Measurements from ENCODE around the gene PRKACA.
"Not testable (repeated sequence)": the region's sequence is repeated elsewhere in the genome, so short reads cannot be mapped to it uniquely, and the experiment has no call there.

Gene PRKACA

DNA sequence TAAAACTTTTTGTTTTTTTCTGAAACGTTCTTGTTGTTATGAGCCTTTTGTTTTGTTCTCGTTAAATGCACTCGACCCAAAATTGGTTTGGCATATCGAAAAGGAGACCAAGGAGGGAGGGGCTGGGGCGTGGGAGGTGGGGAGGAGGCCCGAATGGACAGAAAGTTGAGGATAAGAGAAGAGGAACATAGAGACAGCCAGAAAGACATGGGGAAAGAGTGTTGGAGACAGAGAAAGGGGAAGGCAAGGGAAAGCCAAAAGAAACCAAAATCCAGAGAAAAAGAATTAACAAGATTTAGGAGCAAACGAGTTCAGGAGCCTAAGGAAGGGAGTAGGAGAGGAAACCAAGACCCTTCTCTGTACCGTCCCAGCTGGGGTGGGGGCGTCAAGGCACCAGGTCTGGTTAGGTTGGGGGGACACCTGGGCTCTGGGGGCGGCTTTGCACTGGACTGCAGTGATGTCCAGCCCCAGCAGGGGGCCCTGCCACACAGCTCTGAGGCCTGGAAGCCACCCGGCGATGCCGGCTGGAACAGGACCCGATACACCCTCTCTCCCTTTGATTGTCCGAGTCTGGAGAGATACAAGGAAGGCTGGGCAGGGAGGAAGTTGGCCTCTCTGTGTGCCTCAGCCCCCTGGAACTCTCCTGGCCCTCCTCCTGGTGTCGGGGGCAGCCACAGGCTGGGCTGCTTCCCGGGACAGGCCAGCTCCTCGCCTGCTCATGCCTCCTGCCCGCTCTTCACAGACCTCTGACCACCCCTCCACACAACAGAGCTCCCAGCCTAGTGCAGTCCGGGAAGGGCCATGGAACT is 30.4 kb upstream of the PRKACA start:
- DNase-seq (ENCODE audit: low read depth): peak; percentile 43

DNA sequence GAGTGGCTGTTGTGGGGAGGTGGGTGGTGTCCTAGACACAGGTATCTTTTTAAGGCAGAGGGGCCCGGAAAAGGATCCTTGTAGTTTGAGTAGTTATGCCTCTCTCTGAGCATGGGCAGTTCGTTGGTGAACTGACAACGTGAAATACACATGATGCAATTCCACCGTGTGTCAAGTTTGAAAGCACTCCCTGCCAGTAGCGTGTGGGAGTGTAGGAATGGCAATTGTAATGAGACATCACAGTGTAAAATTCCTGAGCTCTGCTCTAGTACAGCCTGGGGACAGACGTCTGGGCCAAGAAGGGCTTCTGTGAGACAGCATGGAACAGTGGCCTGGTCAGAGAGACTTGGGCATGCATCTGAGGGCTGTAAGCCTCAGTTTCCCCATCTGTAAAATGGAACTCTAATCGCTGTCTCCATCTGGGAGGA is 29.2 kb upstream of the PRKACA start:
- DNase-seq (ENCODE audit: low read depth): no peak

DNA sequence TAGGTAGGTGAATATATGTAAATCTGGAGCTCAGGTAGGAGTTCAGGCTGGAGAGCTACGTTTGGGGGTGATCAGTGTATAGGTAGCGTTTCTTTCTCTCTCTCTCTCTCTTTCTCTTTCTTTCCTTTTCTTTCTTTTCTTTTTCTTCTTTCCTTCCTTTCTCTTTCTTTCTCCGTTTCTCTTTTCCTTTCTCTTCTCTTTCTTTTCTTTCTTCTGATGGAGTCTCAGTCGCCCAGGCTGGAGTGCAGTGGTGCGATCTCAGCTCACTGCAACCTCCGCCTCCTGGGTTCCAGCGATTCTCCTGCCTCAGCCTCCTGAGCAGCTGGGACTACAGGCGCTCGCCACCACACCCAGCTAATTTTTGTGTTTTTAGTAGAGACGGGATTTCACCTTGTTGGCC is 28.6 kb upstream of the PRKACA start:
- DNase-seq (ENCODE audit: low read depth): not testable (repeated sequence)

DNA sequence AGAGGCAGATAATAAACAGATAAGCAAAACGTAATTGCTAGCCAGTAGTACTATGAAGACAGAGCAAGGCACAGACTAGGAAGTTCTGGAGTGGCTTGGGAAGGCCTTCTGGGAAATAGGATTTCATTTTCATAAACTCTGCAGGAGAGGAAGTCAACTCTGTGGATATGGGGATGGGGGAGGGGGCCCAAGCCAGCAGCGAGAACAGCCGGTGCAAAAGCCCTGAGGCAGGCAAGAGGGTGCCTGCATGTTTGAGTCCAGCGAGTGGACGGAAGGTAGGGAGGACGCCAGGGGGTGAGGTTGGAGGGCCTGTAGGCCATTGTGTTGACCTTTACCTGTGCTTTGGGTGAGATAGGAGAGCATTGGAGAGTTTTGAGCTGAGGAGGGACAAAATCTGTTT is 27.8 kb upstream of the PRKACA start:
- DNase-seq (ENCODE audit: low read depth): no peak

DNA sequence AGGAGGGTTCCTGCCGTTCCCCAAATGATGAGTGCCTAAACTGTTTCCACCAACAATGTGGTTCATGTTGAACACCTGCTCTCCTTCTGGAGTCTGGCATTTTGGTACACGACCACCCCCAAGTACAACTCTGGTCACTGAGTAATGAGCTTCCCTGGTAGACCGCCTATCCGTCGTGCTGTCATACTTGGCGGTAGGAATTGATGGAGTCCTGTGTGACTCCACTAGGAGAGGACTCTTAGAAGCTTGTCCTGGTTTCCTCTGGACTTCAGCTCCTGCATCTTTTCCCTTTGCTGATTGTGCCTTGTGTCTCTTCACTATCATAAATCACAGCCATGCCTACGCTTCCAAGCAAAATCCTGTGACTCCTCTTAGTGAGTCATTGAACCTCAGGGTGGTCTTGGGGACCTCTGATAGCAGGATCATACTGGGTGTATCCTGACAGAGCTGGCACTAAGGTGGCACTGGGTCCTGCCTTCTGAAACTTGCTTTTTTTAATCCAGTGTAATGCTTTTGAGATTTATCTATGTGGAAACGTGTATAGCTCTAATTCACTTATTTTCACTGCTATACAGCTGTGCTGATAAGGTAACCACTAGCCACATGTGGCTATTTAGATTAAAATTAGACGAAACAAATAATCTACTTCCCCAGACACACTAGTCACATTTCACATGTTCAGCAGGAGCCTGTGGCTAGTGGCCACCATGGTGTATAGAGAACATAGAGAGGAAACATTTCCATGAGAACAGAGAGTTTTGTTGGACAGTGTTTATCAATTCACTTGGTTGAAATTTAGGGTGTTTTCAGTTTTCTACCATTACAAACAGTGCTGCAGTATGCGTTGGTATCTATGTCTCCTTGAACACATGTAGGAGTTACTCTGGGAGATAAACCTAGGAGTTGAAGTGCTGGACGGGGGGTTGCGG is 25.0 kb upstream of the PRKACA start:
- DNase-seq (ENCODE audit: low read depth): peak; percentile 52

DNA sequence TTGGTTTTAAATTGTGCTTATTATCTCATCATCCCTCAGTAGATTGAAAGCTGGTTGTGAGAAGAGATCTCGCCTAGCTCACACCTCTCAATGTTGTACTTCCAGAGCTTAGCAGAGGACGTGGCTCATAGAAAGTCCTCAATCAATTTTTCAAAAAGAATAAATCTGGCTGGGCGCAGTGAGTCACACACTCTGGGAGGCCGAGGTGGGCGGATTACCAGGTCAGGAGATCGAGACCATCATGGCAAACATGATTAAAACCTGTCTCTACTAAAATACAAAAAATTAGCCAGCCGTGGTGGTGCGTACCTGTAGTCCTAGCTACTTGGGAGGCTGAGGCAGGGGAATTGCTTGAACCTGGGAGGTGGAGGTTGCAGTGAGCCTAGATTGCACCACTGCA is 23.5 kb upstream of the PRKACA start:
- no peak for DNase-seq (ENCODE audit: low read depth)

DNA sequence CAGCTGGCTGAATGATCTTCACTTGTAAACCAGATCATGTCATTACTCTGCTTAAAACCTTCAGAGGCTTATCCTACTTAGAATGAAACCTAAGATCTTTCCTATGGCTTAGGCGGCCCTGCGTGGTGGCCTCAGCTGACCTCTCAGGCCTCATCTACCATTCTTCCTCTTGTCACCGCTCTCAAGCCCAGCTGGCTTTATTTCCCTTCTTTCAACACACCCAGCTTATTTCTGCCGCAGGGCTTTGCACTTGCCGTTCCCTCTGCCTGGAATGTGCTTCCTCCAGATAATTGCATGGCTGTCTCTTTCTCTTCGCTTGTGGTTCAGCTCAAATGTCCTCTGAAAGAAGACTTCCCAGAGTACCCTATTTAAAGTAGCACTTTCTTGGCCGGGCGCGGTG is 22.4 kb upstream of the PRKACA start:
- no peak for DNase-seq (ENCODE audit: low read depth)

DNA sequence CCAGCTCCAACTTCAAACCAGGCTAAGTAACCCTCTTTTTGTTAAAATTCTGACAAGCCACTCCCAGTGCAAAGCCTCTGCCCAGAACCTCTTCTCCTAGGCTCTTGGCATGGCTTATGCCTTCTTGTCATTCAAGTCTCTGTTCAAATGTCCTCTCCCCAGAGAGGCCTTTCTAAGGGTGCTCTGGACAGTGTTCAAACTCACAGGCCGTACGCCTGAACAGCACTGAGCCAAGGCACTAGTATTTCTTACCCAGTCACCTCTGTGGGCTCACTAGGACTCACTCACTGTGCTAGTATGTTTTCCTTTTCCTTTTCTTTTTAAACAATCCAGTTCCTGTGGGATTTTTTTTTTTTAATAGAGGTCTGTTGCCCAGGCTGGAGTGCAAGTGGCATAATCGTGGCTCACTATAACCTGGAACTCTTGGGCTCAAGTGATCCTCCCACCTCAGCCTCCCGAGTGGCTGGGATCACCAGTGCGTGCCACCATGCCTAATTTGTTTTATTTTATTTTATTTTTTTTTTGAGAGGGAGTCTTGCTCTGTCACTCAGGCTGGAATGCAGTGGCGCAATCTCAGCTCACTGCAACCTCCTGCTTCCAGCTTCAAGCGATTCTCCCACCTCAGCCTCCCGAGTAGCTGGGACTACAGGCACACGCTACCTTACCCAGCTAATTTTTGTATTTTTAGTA is 21.2 kb upstream of the PRKACA start:
- DNase-seq (ENCODE audit: low read depth): no peak

DNA sequence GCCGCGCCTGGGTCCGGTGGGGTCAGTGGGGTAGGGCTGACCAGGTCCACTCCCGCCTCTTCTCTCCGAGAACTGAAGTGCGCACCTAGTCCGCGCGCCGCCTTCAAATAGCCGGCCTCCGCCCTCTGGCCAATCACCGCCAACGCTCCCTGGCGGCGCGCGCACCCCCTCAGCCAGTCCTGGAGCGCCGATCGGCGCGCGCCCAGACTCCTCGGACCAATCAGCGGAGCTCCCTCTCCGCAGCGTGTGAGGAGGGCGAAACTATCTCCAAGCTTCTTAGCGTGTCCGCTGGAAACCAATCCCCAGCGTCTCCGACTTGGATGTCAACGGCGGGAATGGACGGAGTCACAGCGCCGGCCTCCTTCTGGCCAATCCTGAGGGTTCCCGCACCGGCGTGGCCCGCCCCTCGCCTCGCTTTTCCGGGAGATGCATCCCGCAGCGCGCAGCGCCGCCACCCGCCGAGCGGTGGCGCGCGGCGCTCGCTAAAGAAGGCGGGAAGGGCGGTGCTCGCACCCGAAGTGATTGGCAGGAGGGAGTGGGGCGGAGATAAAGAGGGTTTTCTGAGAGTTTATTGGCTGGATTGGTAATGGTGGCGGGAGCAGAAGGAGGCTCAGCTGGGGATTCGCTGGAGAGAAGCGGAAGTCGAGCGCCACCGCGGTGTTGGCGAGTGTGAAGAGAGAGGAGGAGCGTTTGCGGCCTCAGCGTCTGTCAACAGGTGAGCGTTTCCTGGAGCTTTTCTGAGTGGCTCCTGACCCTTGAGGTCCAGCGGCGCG is 19.1 kb upstream of the PRKACA start, which contains the start of gene ASF1B:
TSS of gene ASF1B (minus strand) at position 81 of the 773 bp plus-strand sequence. CDS start 133 bp downstream, outside the sequence.
- DNase-seq (ENCODE audit: low read depth): peak; percentile 98

DNA sequence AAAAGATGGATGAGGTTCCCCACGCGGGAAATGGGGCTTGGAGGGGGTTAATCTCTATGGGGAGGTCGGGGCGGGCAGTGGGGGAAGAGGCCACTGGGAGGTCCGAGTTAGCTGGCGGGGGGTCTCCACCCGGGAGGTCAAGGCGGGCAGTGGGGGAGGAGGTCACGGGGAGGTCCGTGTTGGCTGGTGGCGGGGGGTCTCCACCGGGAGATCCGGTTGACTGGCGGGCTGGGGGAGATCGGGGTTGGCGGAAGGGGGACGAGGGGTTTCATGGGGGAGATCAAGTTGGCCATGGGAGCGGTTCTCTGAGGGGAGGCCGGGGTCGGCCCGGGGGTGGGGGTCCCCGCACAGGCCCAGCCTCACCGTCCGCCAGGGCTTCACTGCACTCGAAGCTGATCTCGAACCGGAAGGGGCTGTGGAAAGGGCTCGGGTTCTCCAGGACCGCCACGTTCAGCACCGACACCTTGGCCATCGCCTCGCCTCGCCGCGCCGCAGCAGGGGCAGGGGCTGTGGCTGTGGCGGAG is 18.5 kb upstream of the PRKACA start:
- DNase-seq (ENCODE audit: low read depth): no peak

DNA sequence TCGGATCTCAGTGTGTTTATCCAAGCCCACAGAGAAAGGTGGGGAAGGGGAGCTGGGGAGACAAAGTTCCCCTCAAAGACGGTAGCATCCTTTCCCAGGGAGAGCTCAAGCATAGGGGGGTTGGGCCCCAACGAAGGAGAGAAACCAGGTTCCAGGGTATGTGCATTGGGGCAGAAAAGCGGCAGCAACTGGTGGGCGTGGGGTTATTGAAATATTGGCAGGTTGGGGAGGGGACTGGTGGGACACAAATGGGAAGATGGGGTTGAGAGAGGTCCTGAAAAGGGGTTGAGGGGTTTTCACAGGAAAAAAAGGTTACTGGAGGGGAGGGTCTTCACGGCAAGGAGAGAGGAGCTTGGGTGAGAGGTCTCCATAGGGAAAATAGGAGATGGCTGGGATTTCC is 17.8 kb upstream of the PRKACA start:
- DNase-seq (ENCODE audit: low read depth): no peak

DNA sequence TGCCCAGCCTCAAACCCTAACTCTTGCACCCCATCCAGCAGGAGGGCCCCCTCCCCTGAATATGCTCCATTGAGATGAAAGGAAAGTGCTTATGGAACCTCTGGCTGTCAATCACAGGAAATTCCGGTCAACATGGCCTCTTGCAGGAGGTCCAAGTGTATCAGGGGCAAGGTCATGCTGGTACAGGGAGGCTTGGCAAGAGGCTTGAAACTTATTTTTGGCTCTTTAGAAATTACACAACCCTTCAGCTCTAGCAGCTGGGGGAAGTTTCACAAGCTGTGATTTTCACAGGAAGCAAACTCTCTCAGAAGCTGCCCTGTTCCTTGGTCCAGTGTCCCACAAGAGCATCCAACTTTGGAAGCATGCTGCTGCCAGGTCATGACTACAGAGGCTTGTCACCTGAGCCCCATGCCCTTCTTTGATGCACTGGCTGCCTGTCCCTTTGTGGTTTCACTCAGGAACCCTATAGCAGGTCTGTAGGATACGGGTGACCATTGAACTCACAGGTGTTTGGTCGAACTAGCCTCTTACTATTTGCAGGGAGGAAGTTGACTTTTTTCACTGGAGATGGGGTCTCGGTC is 10.5 kb upstream of the PRKACA start:
- no peak for DNase-seq (ENCODE audit: low read depth)

DNA sequence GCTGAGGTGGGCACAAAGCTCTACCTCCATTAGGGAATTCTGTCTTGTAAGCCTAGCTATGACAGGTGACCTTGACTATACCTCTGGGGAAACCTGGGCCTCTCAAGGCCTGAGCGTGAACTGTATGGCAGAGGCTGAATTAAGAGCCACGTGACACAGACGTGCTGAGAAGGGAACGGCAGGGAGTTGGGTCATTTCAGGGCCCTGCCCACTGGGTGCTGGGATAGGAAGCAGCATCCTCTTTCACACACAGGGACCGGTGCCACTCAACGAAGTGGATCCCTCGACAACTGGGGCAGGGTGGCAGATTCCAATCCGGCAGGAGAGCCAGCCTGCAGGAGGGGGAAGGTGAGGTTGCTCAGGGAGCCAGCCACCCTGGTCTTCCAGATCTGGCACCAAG is 9.6 kb upstream of the PRKACA start:
- DNase-seq (ENCODE audit: low read depth): no peak

DNA sequence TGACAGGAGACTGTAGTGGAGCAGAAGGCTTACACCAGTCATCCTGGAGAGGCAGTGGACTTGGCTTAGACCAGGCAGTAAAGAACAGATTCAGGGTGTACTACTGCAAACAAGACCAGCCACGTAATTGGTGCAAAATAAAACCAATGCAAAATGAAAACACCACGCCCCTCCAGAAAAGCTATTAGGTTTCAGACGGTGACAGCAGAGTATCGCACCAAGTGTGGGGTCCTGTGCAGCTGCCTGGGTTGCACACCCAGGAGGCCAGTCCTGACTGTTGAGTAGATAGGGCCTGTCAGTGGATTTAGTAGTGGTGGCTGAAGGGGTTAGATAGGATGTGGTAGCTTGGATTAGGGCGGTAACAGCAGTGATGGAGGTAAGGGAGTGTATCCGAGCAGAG is 5.4 kb upstream of the PRKACA start:
- DNase-seq (ENCODE audit: low read depth): no peak

DNA sequence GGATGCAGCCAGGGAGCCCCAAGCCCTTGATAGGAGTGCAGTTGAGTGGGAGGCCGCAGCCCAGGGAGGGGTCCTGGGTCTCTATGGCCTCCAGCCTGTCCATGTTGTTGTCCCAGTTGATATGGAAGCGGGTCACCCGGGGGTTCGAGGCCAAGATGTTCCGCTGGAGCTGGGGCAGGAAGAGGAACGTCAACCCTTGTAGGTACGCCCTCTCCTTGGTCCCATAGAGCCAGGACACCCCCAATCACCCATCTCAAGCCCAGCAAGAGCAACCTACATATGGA is 2.9 kb upstream of the PRKACA start:
- DNase-seq (ENCODE audit: low read depth): no peak

DNA sequence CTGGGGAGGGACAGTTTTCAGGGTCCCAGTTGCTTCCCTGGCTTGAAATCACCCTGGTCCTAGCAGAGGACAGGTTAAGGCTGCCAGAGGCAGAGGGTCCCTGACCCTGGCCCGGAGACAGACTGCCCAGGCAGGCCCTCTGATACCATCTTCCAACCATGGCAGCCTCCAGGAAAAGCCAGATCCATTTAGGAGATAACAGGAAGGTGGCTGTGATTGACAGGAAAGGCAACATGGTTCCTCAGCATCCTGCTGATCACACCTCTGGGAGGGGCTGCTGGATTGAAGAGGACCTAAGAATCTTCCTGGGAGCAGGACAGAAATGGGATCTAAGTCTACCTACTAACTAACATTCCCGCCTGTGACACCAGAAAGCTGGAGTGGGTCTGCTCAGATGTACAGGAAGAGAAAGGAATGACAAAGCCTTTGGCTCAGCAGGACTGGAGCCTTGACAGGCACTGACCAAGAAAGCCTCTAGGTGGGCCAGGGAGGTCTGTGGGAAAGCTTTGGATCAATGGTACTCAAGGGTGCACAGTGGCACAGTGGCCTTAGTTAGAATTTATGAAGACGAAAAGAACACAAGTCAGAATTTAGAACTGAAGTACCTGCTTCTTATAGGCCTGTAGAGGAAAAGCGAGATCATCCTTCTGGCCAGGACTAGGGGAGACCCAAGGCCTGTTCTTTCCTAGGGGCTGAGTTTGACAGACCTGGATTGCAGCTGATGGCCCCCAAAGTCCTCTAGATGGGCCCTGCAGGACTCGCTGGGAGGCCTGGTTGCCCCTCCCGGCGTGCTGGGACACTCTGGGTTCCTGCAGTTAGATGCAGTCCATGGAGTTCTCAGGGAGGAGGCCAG is 2.3 kb upstream of the PRKACA start:
- no peak for DNase-seq (ENCODE audit: low read depth)

DNA sequence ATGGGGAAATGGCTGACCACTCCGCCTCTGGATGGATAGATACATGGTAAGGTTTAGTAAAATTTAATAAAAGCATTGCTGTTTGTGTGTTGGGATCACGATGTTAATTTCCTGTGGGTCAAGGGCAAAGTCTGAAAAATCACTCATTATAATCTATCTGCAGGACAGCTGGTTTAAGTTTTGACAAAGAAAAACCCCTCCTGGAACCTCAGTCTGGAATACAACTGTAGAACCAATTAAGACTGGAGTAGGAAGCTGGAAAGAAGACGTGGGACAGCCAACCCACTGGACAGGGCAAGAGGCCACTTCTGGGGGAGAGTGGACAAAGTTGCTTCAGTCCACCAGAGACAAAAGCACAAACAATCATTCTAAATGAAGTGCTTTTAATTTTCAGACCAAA is 1.6 kb upstream of the PRKACA start:
- DNase-seq (ENCODE audit: low read depth): no peak

DNA sequence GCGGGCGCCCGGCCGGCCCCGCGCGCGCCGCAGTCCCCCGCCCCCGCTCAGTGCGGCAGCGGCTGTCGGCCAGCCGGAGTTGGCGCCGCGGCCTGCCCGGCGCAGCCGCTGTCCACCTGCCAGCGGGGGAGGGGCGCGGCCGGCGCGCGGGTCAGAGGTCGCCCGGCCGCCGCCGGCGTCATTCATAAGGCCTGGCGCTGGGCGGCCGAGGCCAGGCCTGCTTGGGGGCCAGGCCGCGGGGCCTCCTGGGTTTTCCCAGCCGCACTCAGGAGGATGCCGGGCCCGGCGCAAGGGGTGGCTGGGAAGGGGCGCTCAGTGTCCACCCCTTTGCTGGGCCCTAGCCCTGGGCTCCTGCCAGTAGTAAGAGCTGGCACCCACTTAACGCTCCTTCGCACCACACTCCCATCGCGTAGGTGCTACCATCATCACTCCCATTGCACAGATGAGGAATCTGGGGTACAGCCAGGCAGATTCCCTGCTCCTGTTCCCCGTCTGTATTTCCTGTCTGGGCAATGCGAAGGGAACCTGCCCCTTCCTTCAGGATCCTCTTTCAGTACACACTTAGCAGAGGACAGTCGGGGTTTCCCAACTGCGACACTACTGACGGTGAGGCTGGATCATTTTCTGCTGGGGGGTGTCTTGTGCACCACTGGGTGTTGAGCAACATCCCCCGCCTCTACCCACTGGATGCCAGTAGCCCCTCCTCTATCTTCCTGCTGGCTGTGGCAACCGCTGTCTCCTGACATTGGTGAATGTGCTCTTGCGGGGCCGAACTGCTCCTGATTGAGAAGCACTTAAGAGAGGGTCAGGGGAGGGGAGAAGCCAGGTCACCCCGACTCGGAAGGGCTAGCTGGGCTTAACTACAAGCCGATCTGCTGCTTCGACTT is 846 bp upstream of the PRKACA start:
- no peak for DNase-seq (ENCODE audit: low read depth)

DNA sequence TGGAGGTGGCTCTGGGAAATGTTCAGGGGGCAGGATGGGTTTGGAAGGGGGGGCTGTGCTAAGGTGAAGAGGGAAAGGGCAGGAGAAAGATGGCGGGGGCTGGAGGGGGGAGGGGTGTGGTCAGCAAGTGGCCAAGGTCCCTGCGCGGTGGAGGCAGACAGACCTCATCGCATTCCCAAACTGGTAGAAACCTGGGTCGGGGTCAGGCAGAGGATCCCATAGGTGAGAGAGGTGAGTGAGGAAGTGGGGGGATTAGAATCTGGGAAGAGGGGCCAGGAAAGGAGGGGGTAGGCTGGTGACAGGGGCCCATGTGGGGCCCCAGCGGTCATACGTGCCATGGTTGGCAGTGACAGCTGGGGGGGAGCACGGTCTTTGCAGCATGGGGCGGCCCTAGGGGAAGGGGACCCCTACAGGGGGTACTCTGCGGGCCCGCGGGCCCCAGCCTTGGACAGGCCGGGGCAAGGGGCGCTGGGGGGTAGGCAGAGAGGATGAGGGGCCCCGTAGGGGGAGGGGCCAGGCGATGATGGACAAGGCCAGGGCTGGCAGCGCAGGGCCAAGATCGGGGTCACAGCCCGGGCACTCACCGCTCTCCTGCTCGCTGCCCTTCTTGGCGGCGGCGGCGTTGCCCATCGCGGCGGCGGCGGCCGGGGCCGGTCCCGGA is 514 bp downstream of the PRKACA start:
- no peak for DNase-seq (ENCODE audit: low read depth)

Measured in CMK (cell line).